Heart left ventricle (tissue), 16 donors: ENCODE data around the gene RXFP3. TPM values are rescaled to one million over a fixed set of nuclear protein-coding genes. Genes with fewer than 3 reads are reported as not detected.

ENCODE experiments used
- ATAC-seq, 4 donors: fragments of 200-7000 bp; cut with Tn5 transposase; one replicate each; pipeline ENCODE4 v1.9.1; 2020 to 2022; ENCODE audit warnings: moderate library complexity in 4 of 4, mild to moderate bottlenecking in 3 of 4, moderate number of reproducible peaks in 1 of 4
- DNase-seq, 5 donors: peaks; one replicate each; pipeline ENCODE4 v3.0.0-alpha.2; 2020
- H3K27ac ChIP-seq, 12 donors: fragments of 200-600 bp; sonication (generic) in 4 of 12; one replicate each; pipeline versions ENCODE4 v1.5.0 to v1.8.0; 2016 to 2022; ENCODE audit warnings: mild to moderate bottlenecking in 2 of 12
- H3K27me3 ChIP-seq, 9 donors: fragments of 200-600 bp; sonication (generic) in 2 of 9; one replicate each; pipeline versions ENCODE4 v1.5.1 to v1.8.0; 2016 to 2022; ENCODE audit warnings: mild to moderate bottlenecking in 3 of 9
- H3K36me3 ChIP-seq, 9 donors: fragments of 200-600 bp; sonication (generic) in 2 of 9; one replicate each; pipeline versions ENCODE4 v1.5.0 to v1.8.0; 2018 to 2022; ENCODE audit warnings: mild to moderate bottlenecking in 2 of 9
- H3K4me1 ChIP-seq, 12 donors: fragments of 200-600 bp; sonication (generic) in 4 of 12; one replicate each; pipeline versions ENCODE4 v1.5.0 to v1.8.0; 2016 to 2022; ENCODE audit warnings: mild to moderate bottlenecking in 3 of 12
- H3K4me3 ChIP-seq, 12 donors: fragments of 200-600 bp; sonication (generic) in 4 of 12; one replicate each; pipeline versions ENCODE4 v1.5.0 to v1.8.0; 2017 to 2022; ENCODE audit warnings: mild to moderate bottlenecking in 9 of 12, moderate library complexity in 4 of 12
- H3K9me3 ChIP-seq, 12 donors: fragments of 200-600 bp; sonication (generic) in 4 of 12; one replicate each; pipeline versions ENCODE4 v1.5.0 to v1.8.0; 2016 to 2022; ENCODE audit warnings: mild to moderate bottlenecking in 1 of 12
- CTCF ChIP-seq, 12 donors: fragments of 200-600 bp; sonication (generic) in 4 of 12; IDR thresholded peaks; one replicate each; pipeline versions ENCODE4 v1.5.0 to v1.8.0; 2018 to 2022; ENCODE audit warnings: antibody characterized with exemption in 12 of 12, mild to moderate bottlenecking in 5 of 12
- POLR2A ChIP-seq, 2 donors: fragments of 450-650 bp; IDR thresholded peaks; one replicate each; pipeline ENCODE4 v1.6.1; 2017; ENCODE audit warnings: antibody characterized with exemption in 2 of 2, mild to moderate bottlenecking in 2 of 2, moderate library complexity in 2 of 2
- WGBS, 4 donors: extraction: QIAGEN DNeasy Blood & Tissue Kit in 2 of 4; methylation state at CpG; one replicate each; pipeline versions ENCODE4 v1.1.5 to v1.1.7; 2013 to 2018; 5-methylcytosine and 5-hydroxymethylcytosine counted together
- intact Hi-C, 10 donors: fragments of 100-400 bp; cut with DNase I; formaldehyde crosslinking; loops; one replicate each; pipeline versions ENCODE4 v1.11.1 to v1.14.2; 2022
- polyA plus RNA-seq, 2 donors: library from polyadenylated mRNA; stranded (reverse); fragments of 200-250 nt; gene quantifications; one replicate each; pipeline ENCODE4 v1.2.3, GENCODE V29; 2013
- total RNA-seq, 9 donors: library from RNA; depleted of rRNA in 2 of 9; stranded (reverse); fragments of >200 nt in 2 of 9; fragmentation: NEBNext Ultra II Directional in 3 of 9; extraction: Animal tissue kit (Norgen Biotek cat#: 25700) in 3 of 9; gene quantifications; one replicate each; pipeline versions ENCODE4 v1.1.0 to v1.2.4, GENCODE V29; 2016 to 2023
- donor health status: ischemic (EF 13 %, LVEDD 7.1; RV severe dilation, severe dysfunction).
- donor health status: healthy with polysubstance abuse.
- donor health status: DM: no; HTN: yes; CAD: no.
- donor health status: DM: no; HTN: no; CAD: no.
- donor health status: ischemic (EF 25% LVEDD 6.9; RV normal size, moderate dysfunction).
- donor health status: ischemic (EF 25% LVEDD 5.7; RV mildly dilated, moderate dysfunction).
- donor health status: healthy.
- donor health status: DM: yes; HTN: yes; CAD: no.
- donor health status: ischemic (EF 35%, LVEDD 5.7; RV mildly dilated, moderate dysfunction).
- donor health status: nonischemic (EF 11% LVEDD 7.7; RV severe dilation, severe dysfunction).
- donor health status: DM: yes; HTN: yes; CAD: no.
- donor health status: PGD.
- donor health status: ischemic (EF 29% LVEDD 5.4; RV normal size, mild dysfunction).
- donor health status: nonischemic (EF 23%, LVEDD 6.1; RV moderate dilation, normal function).

The RXFP3 gene
- total and polyA plus RNA-seq, 11 donors: 0.03 TPM; not detected in 10

DNA sequence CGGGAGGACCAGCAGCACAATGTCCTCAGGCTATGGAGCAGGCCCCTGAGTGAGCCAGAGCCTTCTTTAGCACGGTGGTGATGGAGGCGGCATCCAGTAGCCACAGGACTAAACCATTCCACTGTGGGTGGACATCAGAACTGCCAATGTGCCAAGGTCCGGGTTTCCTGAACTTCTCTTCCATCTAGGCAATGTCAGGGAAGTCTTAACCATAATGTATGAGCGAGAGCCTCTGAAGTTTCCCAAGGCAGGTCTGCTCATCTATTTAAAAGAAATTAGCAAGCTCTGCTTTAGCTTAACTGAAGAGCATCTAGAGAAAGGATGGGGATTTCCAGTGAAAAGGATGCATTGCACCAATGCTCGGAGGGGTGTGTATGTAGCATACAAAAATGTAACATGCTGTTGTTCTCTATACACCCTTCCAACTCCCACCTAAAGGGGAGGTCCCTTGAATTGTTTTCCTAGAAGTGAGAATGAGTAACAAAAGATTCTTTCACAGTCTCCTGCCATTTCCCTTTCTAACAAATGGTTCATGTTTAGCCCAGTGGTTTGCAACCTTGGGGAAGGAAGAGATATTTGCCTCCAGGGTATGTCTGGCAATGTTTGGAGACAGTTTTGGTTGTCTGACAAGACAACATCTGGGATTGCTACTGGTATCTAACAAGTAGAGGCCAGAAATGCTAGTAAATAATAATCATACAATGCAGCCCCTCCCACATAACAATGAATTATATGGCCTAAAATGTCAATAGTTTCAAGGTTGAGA lies 6.1 kb upstream of the RXFP3 start:
- WGBS, 4 donors: 75 to 87% (median 83%) methylated on average over 6 of the region's 6 CpGs
- H3K4me1 ChIP-seq: no peaks in the 10 kb centered on the region
- H3K27ac ChIP-seq: no peak overlapping the region
- H3K4me3 ChIP-seq: no peak overlapping the region
- DNase-seq: no peak
- H3K36me3 ChIP-seq: no peaks in the 10 kb centered on the region
- peaks cover 0 to 9% (median 0%) of the 10 kb centered on the region in 9 donors for H3K27me3 ChIP-seq
- intact Hi-C loops: loop anchor here in 9 of 10 donors (5.0 to 10.0 kb wide), 4 partner anchors 455 to 495 kb away; no protein-coding TSS in a partner anchor
- H3K9me3 ChIP-seq: no peaks in the 10 kb centered on the region
- TF ChIP-seq CTCF (IDR thresholded peaks at IDR 0.05): no peak
- ATAC-seq: no peak

- Histone ChIP-seq H3K27me3 (peaks cover 0 to 14% (median 0%) of the 10 kb centered on the region in 9 donors), H3K9me3 (no peaks in the 10 kb centered on the region), H3K4me3 (no peak overlapping the region), H3K36me3 (no peaks in the 10 kb centered on the region), H3K27ac (no peak overlapping the region), H3K4me1 (peaks cover 0 to 7% (median under 1%) of the 10 kb centered on the region in 12 donors)
- TF ChIP-seq POLR2A (IDR thresholded peaks at IDR 0.05) (no peak), CTCF (IDR thresholded peaks at IDR 0.05) (no peak)
- ATAC-seq (no peak), DNase-seq (no peak)
- intact Hi-C loops: loop anchor here in 9 of 10 donors (5.0 to 10.0 kb wide), 4 partner anchors 456 to 496 kb away; no protein-coding TSS in a partner anchor
- 74 to 80% (median 77%) methylated on average over 5 of the region's 5 CpGs for WGBS, 4 donors
Measured at GRCh38 chr5:33931136-33931535, 5.0 kb upstream of the RXFP3 start.

DNA sequence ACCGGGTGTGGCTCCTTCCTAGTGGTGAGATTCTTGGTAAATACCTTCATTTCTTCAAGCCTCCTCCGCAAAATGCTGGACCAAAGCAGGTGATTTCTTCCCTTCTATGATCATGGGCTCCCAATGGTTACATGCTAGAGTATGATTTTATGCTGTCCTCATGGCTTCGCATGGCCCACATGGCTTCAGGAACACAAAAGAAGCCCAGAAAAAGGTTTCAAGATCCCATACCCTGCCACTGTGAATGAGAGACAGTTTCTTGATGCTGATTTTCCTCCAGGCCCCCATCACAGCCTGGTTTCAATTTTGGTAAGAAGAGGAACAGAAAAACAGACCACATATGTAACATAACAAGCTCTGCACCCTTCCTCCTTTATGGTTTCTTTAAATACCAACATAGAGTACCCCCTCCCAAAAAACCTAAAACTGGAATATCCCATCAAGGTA lies 2.4 kb upstream of the RXFP3 start:
- WGBS, 4 donors: 83 to 89% (median 87%) methylated on average over 3 of the region's 3 CpGs

More for the DNA sequence above, 2.4 kb upstream of the RXFP3 start:
- Histone ChIP-seq H3K9me3 (no peaks in the 10 kb centered on the region), H3K36me3 (no peaks in the 10 kb centered on the region), H3K4me3 (no peak overlapping the region), H3K27me3 (peaks cover 19 to 38% (median 25%) of the 10 kb centered on the region in 9 donors), H3K4me1 (peaks cover 0 to 24% (median 8%) of the 10 kb centered on the region in 12 donors), H3K27ac (no peak overlapping the region)
- intact Hi-C loops: loop anchor here (2.0 to 10.0 kb wide), 5 partner anchors 459 to 499 kb away; no protein-coding TSS in a partner anchor
- TF ChIP-seq CTCF (IDR thresholded peaks at IDR 0.05): no peak
- no peak for TF ChIP-seq POLR2A (IDR thresholded peaks at IDR 0.05)
- no peak for DNase-seq
- no peak for ATAC-seq
